Lower lobe of right lung (tissue), 2 donors: ENCODE results near the gene KRT6B. TPM values are rescaled to one million over a fixed set of nuclear protein-coding genes. Genes with fewer than 3 reads are reported as not detected.
"Not testable (repeated sequence)": the region's sequence is repeated elsewhere in the genome, so short reads cannot be mapped to it uniquely, and the experiment has no call there.

Experiments used
- ATAC-seq, 2 donors: fragments of 200-7000 bp; cut with Tn5 transposase; one replicate each; pipeline ENCODE4 v1.9.1; 2020 to 2022; ENCODE audit warnings: mild to moderate bottlenecking in 2 of 2, moderate library complexity in 2 of 2
- DNase-seq: peaks from one replicate; pipeline ENCODE4 v3.0.0-alpha.2; 2020
- H3K27ac ChIP-seq: fragments of 200-600 bp; one replicate; pipeline ENCODE4 v1.8.0; 2022
- H3K27me3 ChIP-seq: fragments of 200-600 bp; one replicate; pipeline ENCODE4 v1.8.0; 2022; ENCODE audit warnings: low read depth
- H3K36me3 ChIP-seq: fragments of 200-600 bp; one replicate; pipeline ENCODE4 v1.8.0; 2022; ENCODE audit warnings: mild to moderate bottlenecking
- H3K4me1 ChIP-seq: fragments of 200-600 bp; one replicate; pipeline ENCODE4 v1.8.0; 2022
- H3K4me3 ChIP-seq: fragments of 200-600 bp; one replicate; pipeline ENCODE4 v1.8.0; 2022; ENCODE audit warnings: mild to moderate bottlenecking
- H3K9me3 ChIP-seq: fragments of 200-600 bp; one replicate; pipeline ENCODE4 v1.8.0; 2022
- intact Hi-C: fragments of 100-400 bp; cut with DNase I; formaldehyde crosslinking; loops from one replicate; pipeline ENCODE4 v1.11.0; 2022
- total RNA-seq: library from RNA; stranded (reverse); fragmentation: NEBNext Ultra II Directional; extraction: Animal tissue kit (Norgen Biotek cat#: 25700); gene quantifications from one replicate; pipeline ENCODE4 v1.2.1, GENCODE V29; 2021
- TF ChIP-seq, protein P1 (sequence below): fragments of 200-600 bp; IDR thresholded peaks from one replicate; pipeline ENCODE4 v1.8.0; 2022; ENCODE audit warnings: antibody characterized with exemption, mild to moderate bottlenecking
- donor health status: DM: no; HTN: yes; CAD: no; lungs with severe emphysema.

Gene KRT6B
- total RNA-seq, 1 donor from 2014 or later, result not detected

- Histone ChIP-seq H3K4me1 (peaks cover 4% of the 10 kb centered on the region), H3K27me3 (peaks cover 6% of the 10 kb centered on the region), H3K4me3 (no peak overlapping the region), H3K9me3 (no peaks in the 10 kb centered on the region), H3K36me3 (no peaks in the 10 kb centered on the region), H3K27ac (no peak overlapping the region)
- ATAC-seq (no peak), DNase-seq (no peak)
- intact Hi-C loops, result no loop called here
- TF ChIP-seq, protein P1, sequence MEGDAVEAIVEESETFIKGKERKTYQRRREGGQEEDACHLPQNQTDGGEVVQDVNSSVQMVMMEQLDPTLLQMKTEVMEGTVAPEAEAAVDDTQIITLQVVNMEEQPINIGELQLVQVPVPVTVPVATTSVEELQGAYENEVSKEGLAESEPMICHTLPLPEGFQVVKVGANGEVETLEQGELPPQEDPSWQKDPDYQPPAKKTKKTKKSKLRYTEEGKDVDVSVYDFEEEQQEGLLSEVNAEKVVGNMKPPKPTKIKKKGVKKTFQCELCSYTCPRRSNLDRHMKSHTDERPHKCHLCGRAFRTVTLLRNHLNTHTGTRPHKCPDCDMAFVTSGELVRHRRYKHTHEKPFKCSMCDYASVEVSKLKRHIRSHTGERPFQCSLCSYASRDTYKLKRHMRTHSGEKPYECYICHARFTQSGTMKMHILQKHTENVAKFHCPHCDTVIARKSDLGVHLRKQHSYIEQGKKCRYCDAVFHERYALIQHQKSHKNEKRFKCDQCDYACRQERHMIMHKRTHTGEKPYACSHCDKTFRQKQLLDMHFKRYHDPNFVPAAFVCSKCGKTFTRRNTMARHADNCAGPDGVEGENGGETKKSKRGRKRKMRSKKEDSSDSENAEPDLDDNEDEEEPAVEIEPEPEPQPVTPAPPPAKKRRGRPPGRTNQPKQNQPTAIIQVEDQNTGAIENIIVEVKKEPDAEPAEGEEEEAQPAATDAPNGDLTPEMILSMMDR, result no peak
These were observed 38.7 kb downstream of the KRT6B start for GRCh38 chr12:52413202-52413601.

GRCh38 chr12:52411815-52412214, 40.1 kb downstream of the KRT6B start:
- peaks cover 12% of the 10 kb centered on the region for H3K27me3 ChIP-seq
- no peak overlapping the region for H3K27ac ChIP-seq
- H3K9me3 ChIP-seq, result no peaks in the 10 kb centered on the region
- TF ChIP-seq, protein P1, result no peak
- intact Hi-C loops, result no loop called here
- H3K4me3 ChIP-seq, result no peak overlapping the region
- H3K36me3 ChIP-seq, result no peaks in the 10 kb centered on the region
- DNase-seq, result no peak
- no peak for ATAC-seq
- peaks cover 4% of the 10 kb centered on the region for H3K4me1 ChIP-seq

- DNase-seq, H3K4me3 ChIP-seq, ATAC-seq, H3K27ac ChIP-seq, H3K4me1 ChIP-seq, H3K36me3 ChIP-seq, intact Hi-C loops, H3K9me3 ChIP-seq: not testable (repeated sequence)
- peaks cover 12% of the 10 kb centered on the region for H3K27me3 ChIP-seq
These were observed 41.2 kb downstream of the KRT6B start for GRCh38 chr12:52410589-52411248.

GRCh38 chr12:52407918-52408317, 44.0 kb downstream of the KRT6B start:
- H3K4me1 ChIP-seq, result no peaks in the 10 kb centered on the region
- H3K4me3 ChIP-seq, result no peak overlapping the region
- TF ChIP-seq, protein P1, result no peak
- ATAC-seq (no peak), DNase-seq (no peak)
- intact Hi-C loops, result no loop called here
- no peaks in the 10 kb centered on the region for H3K36me3 ChIP-seq
- no peaks in the 10 kb centered on the region for H3K9me3 ChIP-seq
- H3K27me3 ChIP-seq, result peaks cover 7% of the 10 kb centered on the region
- no peak overlapping the region for H3K27ac ChIP-seq

DNA sequence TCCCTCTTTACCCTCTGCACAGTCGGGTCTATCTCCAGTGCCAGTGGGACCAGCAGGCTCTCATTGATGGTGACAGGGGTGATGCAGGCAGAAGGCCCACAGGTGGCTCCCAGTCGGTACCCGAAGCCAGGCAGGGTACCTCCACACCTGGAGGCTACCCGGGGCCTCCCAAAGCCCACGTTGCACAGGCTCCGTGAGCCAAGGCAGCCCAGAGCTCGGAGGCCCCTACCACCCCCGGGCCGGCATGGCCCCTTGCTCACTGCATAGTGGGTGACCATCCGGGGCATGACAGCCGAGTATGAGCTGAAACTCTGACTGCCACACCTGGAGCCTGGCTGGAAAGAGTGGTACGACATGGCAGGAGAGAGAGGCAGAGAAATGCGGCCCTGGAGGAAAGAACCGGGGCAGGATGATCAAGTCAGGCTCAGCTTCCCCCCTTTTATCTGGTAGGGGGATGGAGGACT, 46.0 kb downstream of the KRT6B start, which contains the start of gene KRT82:
KRT82 (minus strand) TSS at position 414 of the 464 bp plus-strand sequence; CDS start at position 356, 58 bp downstream.
- Histone ChIP-seq H3K9me3 (no peaks in the 10 kb centered on the region), H3K4me1 (no peaks in the 10 kb centered on the region), H3K36me3 (no peaks in the 10 kb centered on the region), H3K27ac (no peak within 1 kb of the TSS), H3K4me3 (no peak within 1 kb of the TSS), H3K27me3 (peaks cover 7% of the 10 kb centered on the region)
- DNase-seq, result no peak
- no peak for ATAC-seq
- intact Hi-C loops, result no loop called here
- TF ChIP-seq, protein P1, result no peak

- Histone ChIP-seq H3K4me3 (no peak overlapping the region), H3K4me1 (no peaks in the 10 kb centered on the region), H3K27ac (no peak overlapping the region), H3K36me3 (no peaks in the 10 kb centered on the region), H3K27me3 (peaks cover 7% of the 10 kb centered on the region), H3K9me3 (no peaks in the 10 kb centered on the region)
- TF ChIP-seq, protein P1, result no peak
- intact Hi-C loops, result no loop called here
- no peak for ATAC-seq
- DNase-seq, result no peak
These were observed 47.0 kb downstream of the KRT6B start for GRCh38 chr12:52404951-52405350.
